ENCODE data around the gene KAZN. TPM values are rescaled to one million over a fixed set of nuclear protein-coding genes. Genes with fewer than 3 reads are reported as not detected.

The KAZN gene
- total and polyA plus RNA-seq, 2 of the 8 experiments (the other 6 are each of a cell fraction or from before 2014, with no cell fraction given) = 3.7 to 11.8 TPM

DNA sequence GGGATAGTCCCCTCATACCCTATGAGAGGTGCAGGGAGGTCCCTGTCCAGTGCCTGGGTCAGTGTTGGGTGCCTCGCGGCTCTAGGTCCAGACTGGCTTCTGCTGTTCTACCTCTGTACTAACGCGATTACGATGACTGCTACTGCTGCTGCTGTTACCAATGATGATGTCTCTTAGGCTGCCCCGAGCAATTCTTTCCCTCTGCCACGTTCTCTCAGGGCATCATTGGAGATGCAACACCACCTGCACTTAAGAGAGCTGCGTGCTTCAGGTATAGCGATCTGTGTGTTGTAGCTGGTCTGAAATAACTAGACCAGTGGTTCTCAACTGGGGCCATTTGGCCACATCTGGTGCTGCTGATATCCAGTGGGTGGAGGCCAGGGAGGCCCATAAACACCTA, 36.9 kb downstream of the KAZN start:
- 90% methylated on average over 9 of the region's 9 CpGs; no CpG with 5 or more reads in 1 of the 2 experiments for WGBS, 2 experiments (ENCODE audit: extremely low coverage in 1 of 2, insufficient coverage in 1 of 2, insufficient read length in 1 of 2, insufficient replicate concordance in 2 of 2, low coverage in 1 of 2, low lambda C conversion rate in 2 of 2, missing lambda C conversion rate in 1 of 2)
- no peak overlapping the region for H3K18ac ChIP-seq (ENCODE audit: extremely low read depth, low read length)
- TF ChIP-seq KDM1A (IDR thresholded peaks at IDR 0.05; ENCODE audit: borderline replicate concordance, low read length) (no peak), CTBP2 (IDR thresholded peaks at IDR 0.05; ENCODE audit: borderline replicate concordance, insufficient read depth, insufficient read length, low read length) (no peak), EP300 (IDR thresholded peaks at IDR 0.05; ENCODE audit: borderline replicate concordance in 1 of 2, low read depth in 2 of 2, low read length in 2 of 2) (no peak), YY1 (IDR thresholded peaks at IDR 0.05; ENCODE audit: low read depth, low read length) (no peak), CREB1 (IDR thresholded peaks at IDR 0.05) (no peak), NRF1 (IDR thresholded peaks at IDR 0.05; ENCODE audit: low read depth, low read length) (no peak), HDAC2 (IDR thresholded peaks at IDR 0.05; ENCODE audit: borderline replicate concordance in 1 of 2, low read depth in 2 of 2, low read length in 2 of 2) (no peak), ASH2L (IDR thresholded peaks at IDR 0.05; ENCODE audit: low read length) (no peak), KDM4A (IDR thresholded peaks at IDR 0.05; ENCODE audit: low read depth, low read length, severe bottlenecking) (no peak), SRF (IDR thresholded peaks at IDR 0.05; ENCODE audit: low read depth, low read length) (no peak), SUZ12 (IDR thresholded peaks at IDR 0.05; ENCODE audit: low read length) (no peak), NANOG (IDR thresholded peaks at IDR 0.05; ENCODE audit: insufficient read depth, low read depth, low read length, poor library complexity, severe bottlenecking) (no peak), TBP (IDR thresholded peaks at IDR 0.05; ENCODE audit: low read depth, low read length) (no peak)
- TF ChIP-seq, protein P1, sequence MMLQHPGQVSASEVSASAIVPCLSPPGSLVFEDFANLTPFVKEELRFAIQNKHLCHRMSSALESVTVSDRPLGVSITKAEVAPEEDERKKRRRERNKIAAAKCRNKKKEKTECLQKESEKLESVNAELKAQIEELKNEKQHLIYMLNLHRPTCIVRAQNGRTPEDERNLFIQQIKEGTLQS (IDR thresholded peaks at IDR 0.05; ENCODE audit: insufficient read depth, low read depth, low read length) = no peak

More for the DNA sequence above, 36.9 kb downstream of the KAZN start:
- Histone ChIP-seq H3K4me1 (replicated peaks in 1 of 4; ENCODE audit: control insufficient read depth in 3 of 4, insufficient read depth in 4 of 4, low read length in 3 of 4) (no peaks in the 10 kb centered on the region), H3K79me2 (ENCODE audit: control insufficient read depth in 1 of 2, insufficient read depth in 2 of 2, low read length in 2 of 2) (no peaks in the 10 kb centered on the region; a peak in 1 of 4 replicates), H3K56ac (replicated peaks; ENCODE audit: insufficient read length, low read depth, low read length) (no peak overlapping the region), H3K27ac (ENCODE audit: low read depth, low read length) (no peak overlapping the region), H2BK15ac (ENCODE audit: low read length) (no peak overlapping the region), H2BK5ac (ENCODE audit: low read depth, low read length) (no peak overlapping the region), H2AK5ac (ENCODE audit: low read depth, low read length) (no peak overlapping the region), H3K23me2 (ENCODE audit: low read depth, low read length) (no peaks in the 10 kb centered on the region), H3K14ac (ENCODE audit: insufficient read length) (no peak overlapping the region), H4K8ac (ENCODE audit: extremely low read depth, insufficient read depth, low read length) (no peak overlapping the region), H3K36me3 (ENCODE audit: control insufficient read depth in 2 of 4, insufficient read depth in 4 of 4, low read length in 3 of 4) (no peaks in the 10 kb centered on the region), H4K20me1 (replicated peaks in 1 of 2; ENCODE audit: control insufficient read depth in 1 of 2, insufficient read depth in 2 of 2, low read length in 2 of 2) (peaks cover 0 to 2% of the 10 kb centered on the region in 2 experiments), H3K9me3 (ENCODE audit: insufficient read depth in 2 of 2, low read depth in 1 of 2, low read length in 1 of 2) (no peaks in the 10 kb centered on the region), H2BK120ac (replicated peaks; ENCODE audit: low read depth, low read length) (no peak overlapping the region), H2BK12ac (ENCODE audit: low read depth, low read length) (no peak overlapping the region), H3K27me3 (replicated peaks in 1 of 4; ENCODE audit: control insufficient read depth in 3 of 4, extremely low read depth in 1 of 4, insufficient read depth in 3 of 4, low read length in 3 of 4) (no peaks in the 10 kb centered on the region), H3K79me1 (ENCODE audit: low read depth, low read length) (peaks cover 4% of the 10 kb centered on the region; the same call in 1 of the 2 replicates), H3K9ac (replicated peaks in 1 of 4; ENCODE audit: extremely low read depth in 1 of 4, low read depth in 3 of 4, low read length in 3 of 4) (no peak overlapping the region), H4K91ac (replicated peaks; ENCODE audit: insufficient read length, low read length) (no peak overlapping the region), H3K4me3 (ENCODE audit: extremely low read depth in 1 of 4, insufficient read depth in 2 of 4, low read depth in 3 of 4, low read length in 4 of 4) (no peak overlapping the region), H3K23ac (ENCODE audit: insufficient read length) (no peak overlapping the region), H3K4ac (replicated peaks; ENCODE audit: insufficient read length, low read depth, low read length) (no peak overlapping the region), H3K4me2 (ENCODE audit: insufficient read depth in 1 of 2, low read depth in 2 of 2, low read length in 2 of 2) (no peak overlapping the region), H4K5ac (ENCODE audit: insufficient read length, low read depth, low read length) (no peak overlapping the region), H2BK20ac (ENCODE audit: low read length) (no peak overlapping the region), H2AFZ (ENCODE audit: low read length) (no peak overlapping the region)
- ChIA-PET POLR2A (ENCODE audit: partially characterized antibody) (no interaction called here), CTCF (ENCODE audit: partially characterized antibody) (interaction anchor here (1.7 kb wide), 1 partner anchor 11 kb away, joined by 4 read pairs; no protein-coding TSS in a partner anchor)
- no peak for DNase-seq (ENCODE audit: low read depth in 1 of 2, low spot score in 2 of 2)
- FAIRE-seq = no peak
